HG02938 (cell line): ENCODE results near the gene FBXO21.
"Not testable (repeated sequence)": the region's sequence is repeated elsewhere in the genome, so short reads cannot be mapped to it uniquely, and the experiment has no call there.

Experiments
- ATAC-seq: cut with Tn5 transposase; IDR thresholded peaks from one replicate; pipeline ENCODE4 v1.9.1; 2021; ENCODE audit warnings: mild to moderate bottlenecking, moderate library complexity; ENCODE audit not compliant: unreplicated experiment

FBXO21 gene

DNA sequence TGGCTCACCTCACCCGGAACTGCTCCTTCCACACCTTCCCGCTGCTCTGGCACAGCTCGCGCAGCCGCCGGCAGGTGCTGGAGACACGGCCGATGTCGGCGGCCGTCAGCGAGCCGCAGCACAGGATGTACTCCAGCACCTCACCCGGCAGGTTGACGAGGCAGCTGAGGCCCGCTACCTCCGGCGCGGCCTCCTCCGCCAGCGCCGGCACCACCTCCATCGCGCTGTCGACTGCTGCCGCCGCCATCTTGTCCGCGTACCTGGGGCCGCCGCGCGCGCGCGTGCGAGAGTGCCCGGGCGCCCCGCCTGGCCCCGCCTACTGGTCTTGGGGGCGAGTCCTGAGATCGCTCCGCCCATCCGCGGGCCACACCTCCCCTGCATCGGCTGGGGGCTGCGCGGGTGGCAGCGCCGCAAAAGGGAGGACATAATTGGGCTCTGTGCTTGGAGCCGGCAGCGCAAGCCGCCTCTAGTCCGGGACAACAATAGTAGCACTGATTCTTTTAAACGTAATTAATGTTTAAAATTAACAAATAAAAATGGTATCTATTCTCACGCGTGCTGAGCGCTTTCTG lies at the start of gene FBXO21:
TSS of gene FBXO21 (minus strand) at position 261 of the 572 bp plus-strand sequence. CDS start at position 247, 14 bp downstream.
- ATAC-seq = peak; percentile 82

DNA sequence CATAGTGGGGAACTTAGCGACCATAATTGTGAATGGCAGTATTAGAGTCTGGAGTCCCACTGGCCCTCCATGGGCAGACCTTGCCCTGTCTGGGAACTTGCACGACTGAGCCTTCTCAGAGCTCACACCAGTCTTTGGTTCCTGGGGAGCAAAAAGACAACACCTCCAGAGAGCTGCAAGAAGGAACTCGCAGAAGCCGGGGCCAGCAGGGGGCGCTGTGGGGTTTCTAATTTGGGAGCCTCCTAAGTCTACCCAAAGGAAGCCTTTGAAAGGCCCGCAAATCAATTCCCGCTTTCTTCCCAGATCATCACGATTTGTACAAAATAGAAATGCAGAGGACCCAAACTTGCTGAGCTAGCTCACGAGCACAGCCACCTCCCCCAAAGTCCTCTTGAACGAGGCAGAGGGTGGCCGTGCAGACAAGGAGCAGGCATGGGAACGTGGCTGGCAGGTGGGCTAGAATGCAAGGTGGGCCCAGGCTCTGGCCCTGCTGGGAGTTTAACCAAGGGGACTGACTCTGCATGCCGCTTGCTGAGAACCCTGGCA lies 46.3 kb upstream of the FBXO21 start:
- no peak for ATAC-seq

DNA sequence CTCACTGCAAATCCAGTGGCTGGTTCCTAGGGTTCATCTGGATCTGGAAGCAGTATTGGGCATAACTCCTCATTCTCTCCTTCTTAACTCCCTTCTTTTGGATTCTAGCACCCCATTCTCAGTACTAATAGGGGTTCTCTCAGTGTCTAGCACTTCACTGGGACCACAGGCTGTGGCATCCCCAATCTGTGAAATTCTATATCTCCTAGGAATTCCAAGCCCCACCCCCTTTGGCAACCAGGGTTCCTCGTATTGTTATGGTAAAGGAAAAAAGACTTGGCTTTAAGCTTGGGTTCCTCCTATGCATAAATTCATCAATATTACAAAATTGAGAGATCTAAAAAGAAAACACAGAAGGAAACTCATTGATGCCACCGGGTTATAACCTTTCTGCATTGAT lies 45.0 kb upstream of the FBXO21 start:
- no peak for ATAC-seq

DNA sequence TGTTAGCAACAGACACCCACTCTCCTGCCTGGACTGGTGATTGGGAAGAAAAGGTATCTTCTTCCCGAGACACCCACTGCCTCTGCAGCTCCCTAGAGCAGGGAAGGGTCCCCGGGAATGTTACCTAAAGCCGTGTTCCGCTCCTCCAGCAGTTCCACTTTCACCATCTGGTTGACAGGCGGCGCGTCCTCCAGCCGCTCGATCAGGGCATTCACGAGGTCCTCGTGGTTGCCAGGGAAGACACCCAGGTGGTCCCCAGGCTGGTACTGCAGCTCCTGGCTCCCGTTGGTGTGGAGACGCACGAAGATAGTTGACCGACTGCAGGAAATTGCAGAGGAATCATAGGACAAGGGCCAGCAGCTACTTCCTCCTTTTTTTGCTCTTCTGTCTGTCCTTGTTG lies 44.2 kb upstream of the FBXO21 start:
- no peak for ATAC-seq

- no peak for ATAC-seq
Observed at GRCh38 chr12:117231750-117232149, 41.5 kb upstream of the FBXO21 start.

- ATAC-seq = no peak
Observed at GRCh38 chr12:117228239-117228638, 38.0 kb upstream of the FBXO21 start.

DNA sequence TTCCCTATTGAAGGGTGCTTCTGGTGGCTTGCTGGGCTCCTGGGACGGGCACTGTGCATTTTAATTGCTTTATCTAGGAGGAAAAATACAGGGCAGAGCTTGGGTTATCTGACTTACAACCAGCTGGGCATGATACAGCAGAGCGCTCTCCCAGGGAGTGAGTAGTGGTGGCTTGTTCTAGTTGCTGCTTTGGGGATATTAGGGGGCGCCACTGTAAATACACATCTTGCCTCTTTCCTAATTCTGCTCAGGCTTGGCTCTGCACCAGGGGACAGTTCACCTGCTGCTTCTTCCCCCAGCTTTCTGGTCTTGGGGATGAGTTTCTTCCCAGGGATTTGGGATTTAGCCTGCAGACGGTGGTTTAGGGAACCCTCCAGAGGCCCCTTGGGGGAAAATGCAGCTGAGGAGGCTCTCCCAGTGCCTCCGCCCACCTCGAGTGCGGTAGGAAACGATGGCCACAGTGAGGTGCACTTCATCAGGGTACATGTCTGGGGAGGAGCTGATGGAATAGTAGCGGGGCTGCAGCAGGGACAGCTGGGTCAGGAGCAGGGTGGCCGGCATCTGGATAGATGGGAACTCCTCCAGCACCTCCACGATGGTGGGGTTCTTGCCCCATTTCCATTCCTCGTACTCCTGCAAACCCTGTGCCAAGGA lies 36.9 kb upstream of the FBXO21 start:
- no peak for ATAC-seq

DNA sequence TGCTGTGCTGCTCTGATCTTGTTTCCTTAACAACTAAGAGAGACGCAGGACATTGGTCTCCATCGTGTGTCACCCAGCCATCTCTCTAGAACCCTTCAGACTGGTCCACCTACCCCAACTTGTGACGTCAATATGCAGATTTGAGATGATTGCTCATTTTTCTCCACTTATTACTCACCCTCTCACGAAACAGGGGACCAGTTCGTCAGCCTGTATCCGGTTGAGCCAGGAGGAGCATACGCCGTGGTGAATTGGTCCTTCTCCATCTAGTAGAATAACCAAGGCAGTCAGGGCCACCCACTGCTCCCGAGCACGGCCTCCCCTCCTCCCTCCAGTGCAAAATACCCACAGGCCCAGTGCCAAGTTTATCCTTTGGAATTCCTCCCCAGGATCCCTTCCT lies 36.2 kb upstream of the FBXO21 start:
- no peak for ATAC-seq

GRCh38 chr12:117225179-117225578 lies 34.9 kb upstream of the FBXO21 start:
- ATAC-seq = no peak

DNA sequence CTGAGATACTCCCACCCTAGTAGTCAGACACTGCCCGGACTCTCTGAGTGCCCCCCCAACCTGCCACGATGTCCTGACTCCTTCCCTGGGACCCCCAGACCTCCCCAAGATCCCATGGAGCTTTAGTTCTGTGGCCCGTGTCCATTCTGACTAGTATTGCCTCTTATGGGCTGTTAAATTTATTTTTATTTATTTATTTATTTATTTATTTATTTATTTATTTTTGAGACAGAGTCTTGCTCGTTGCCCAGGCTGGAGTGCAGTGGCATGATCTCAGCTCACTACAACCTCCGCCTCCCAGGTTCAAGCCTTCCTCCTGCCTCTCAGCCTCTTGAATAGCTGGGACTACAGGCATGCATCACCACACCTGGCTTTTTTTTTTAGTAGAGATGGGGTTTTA lies 30.7 kb upstream of the FBXO21 start:
- ATAC-seq = not testable (repeated sequence)

- no peak for ATAC-seq
Observed at GRCh38 chr12:117218149-117218548, 27.9 kb upstream of the FBXO21 start.

- no peak for ATAC-seq
Observed at GRCh38 chr12:117216686-117217085, 26.4 kb upstream of the FBXO21 start.

- no peak for ATAC-seq
Observed at GRCh38 chr12:117214797-117215196, 24.5 kb upstream of the FBXO21 start.

- ATAC-seq = no peak
Observed at GRCh38 chr12:117213295-117213808, 23.1 kb upstream of the FBXO21 start.

GRCh38 chr12:117212563-117213190 lies 22.4 kb upstream of the FBXO21 start:
- peak; percentile 80 for ATAC-seq

DNA sequence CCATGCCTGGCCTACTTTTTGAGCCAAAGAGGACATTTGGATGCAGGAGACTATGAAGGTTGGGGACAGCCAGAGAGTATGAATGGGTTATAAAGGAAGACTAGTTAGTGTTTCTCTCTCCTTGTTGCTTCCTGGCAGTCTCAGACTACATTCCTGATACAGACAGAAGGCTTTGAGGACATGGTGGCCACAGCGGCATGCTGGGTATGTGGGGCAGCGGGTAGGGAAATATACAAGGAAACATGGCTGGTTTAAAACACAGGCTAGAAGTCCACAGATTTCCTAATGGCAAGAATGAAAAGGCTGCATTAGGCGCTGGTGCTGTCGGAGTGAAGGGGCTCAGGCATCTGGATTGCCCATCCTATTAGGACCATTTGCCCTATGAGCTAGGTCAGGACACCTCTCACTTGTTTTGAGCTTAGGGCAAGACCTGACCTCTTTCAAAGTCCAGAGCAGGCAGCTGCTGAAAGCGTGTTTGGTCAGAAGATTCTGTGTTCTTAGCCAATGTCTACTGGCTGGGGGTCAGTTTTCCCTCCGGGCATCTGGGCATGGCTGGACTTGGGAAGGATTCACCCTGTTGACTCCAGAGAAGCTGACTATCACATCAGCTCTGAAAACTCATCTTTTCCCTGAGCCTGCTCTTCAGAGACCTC lies 20.1 kb upstream of the FBXO21 start:
- ATAC-seq = no peak

- ATAC-seq = no peak
Observed at GRCh38 chr12:117209626-117210025, 19.4 kb upstream of the FBXO21 start.

DNA sequence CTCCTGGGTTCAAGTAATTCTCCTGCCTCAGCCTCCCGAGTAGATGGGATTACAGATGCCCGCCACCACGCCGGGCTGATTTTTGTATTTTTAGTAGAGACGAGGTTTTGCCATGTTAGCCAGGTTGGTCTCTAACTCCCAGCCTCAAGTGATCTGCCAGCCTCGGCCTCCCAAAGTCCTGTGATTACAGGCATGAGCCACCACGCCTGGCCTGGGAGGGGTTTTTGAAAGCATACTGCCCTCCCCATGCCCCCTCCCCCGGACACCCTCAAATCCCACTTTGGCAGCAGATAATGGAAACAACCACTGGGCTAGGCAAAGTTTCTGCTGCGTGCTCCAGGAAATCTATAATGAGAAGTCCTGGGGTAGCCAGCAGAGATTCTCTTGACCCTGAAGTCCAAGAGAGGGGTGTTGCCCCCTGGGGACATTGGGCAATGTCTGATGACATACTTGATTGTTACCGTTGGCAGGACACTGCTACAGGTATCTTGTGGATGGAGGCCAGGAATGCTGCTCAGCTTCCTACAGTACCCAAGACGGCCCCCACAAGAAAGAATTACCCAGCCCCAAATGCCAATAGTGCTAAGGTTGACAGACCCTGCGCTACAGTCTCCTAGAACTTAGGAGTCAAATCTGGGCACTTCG lies 18.7 kb upstream of the FBXO21 start:
- no peak for ATAC-seq

GRCh38 chr12:117208206-117208605 lies 17.9 kb upstream of the FBXO21 start:
- no peak for ATAC-seq

DNA sequence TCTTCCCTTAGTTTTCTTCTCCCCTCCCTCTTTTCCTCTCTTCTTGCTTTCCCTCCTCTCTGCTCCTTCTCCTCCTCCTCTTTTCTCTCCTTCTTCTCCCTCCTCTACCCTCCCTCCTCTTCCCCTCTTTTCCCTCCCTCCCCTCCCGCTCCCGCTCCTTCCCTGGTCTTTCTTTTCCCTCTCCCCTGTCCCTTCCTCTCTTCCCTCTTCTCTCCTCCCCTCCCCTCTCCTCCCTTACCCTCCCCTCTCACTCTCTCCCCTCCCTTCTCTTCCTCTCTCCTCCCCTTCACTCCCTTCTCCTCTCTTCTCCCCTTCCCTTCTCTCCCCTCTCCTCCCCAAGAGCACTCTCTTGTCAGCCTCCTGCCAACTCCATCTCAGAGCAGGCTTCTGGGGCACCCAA lies 17.4 kb upstream of the FBXO21 start:
- no peak for ATAC-seq

DNA sequence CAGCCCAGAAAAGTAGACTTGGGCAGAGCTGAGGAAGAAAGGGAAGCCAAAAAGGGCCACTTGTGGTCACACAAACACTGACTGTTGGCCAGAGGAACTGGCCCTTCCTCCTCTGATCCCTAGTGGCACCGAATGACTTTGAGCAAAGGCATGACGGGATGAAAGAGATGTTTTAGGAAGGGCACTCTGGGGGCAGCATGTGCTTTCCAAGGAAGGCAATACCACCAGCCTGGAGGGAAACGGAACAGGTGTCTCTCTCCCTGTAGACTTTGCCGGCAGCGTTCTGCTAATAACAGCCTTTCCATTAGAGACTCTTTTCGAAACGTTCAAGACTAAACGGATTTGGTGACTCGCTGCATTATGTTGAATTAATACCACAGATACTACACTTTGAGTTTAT lies 12.3 kb upstream of the FBXO21 start:
- ATAC-seq = no peak
